NCI-H1436 (cell line): ENCODE results near the gene PRAME.
A peak's percentile ranks its signal among the peaks of the same experiment; 100 is the strongest.
"Not testable (repeated sequence)": the region's sequence is repeated elsewhere in the genome, so short reads cannot be mapped to it uniquely, and the experiment has no call there.

Source experiments
- DNase-seq: peaks from one replicate; lab custom pipeline; 2025; lab: John Stamatoyannopoulos, UW

The PRAME gene

GRCh38 chr22:22520667-22521602 lies 38.1 kb downstream of the PRAME start:
- DNase-seq: no peak

- DNase-seq: no peak
Observed at GRCh38 chr22:22520020-22520656, 38.9 kb downstream of the PRAME start, which contains the start of gene ZNF280A. ZNF280A (minus strand) TSS chr22:22520270; CDS start chr22:22515630, 4,640 bp downstream.

- DNase-seq: no peak
Observed at GRCh38 chr22:22519591-22519990, 39.5 kb downstream of the PRAME start.

GRCh38 chr22:22516992-22517391 lies 42.1 kb downstream of the PRAME start:
- no peak for DNase-seq

GRCh38 chr22:22515890-22516289 lies 43.2 kb downstream of the PRAME start:
- no peak for DNase-seq

GRCh38 chr22:22514431-22514830 lies 44.6 kb downstream of the PRAME start:
- DNase-seq: not testable (repeated sequence)

GRCh38 chr22:22513619-22514018 lies 45.4 kb downstream of the PRAME start:
- DNase-seq: no peak

GRCh38 chr22:22512951-22513350 lies 46.1 kb downstream of the PRAME start:
- no peak for DNase-seq

GRCh38 chr22:22510833-22511232 lies 48.2 kb downstream of the PRAME start:
- DNase-seq: not testable (repeated sequence)

GRCh38 chr22:22509912-22510311 lies 49.2 kb downstream of the PRAME start:
- not testable (repeated sequence) for DNase-seq

GRCh38 chr22:22508274-22509176 lies 50.5 kb downstream of the PRAME start, which contains the start of gene ZNF280B:
ZNF280B (minus strand) TSS chr22:22508742; CDS start chr22:22489398, 19,344 bp downstream.
- DNase-seq: peak; percentile 84

GRCh38 chr22:22507743-22508273 lies 51.3 kb downstream of the PRAME start:
- peak; percentile 2 for DNase-seq

GRCh38 chr22:22506736-22507135 lies 52.3 kb downstream of the PRAME start:
- no peak for DNase-seq

GRCh38 chr22:22498267-22498666 lies 60.8 kb downstream of the PRAME start:
- no peak for DNase-seq
